Activated CD8-positive, alpha-beta memory T cell treated with anti-CD3 and anti-CD28 coated beads for 36 hours (primary cell): ENCODE results near the gene GPR31. TPM values are rescaled to one million over a fixed set of nuclear protein-coding genes. Genes with fewer than 3 reads are reported as not detected.

Experiments
- CTCF ChIA-PET: fragments of 350-600 bp; sonication (Branson Sonifier 250); formaldehyde crosslinking; loops from one replicate; lab custom pipeline; 2021; ENCODE audit warnings: antibody characterized with exemption; lab: Charles Lee
- POLR2A ChIA-PET: fragments of 350-600 bp; sonication (Branson Sonifier 250); formaldehyde crosslinking; loops from one replicate; lab custom pipeline; 2021; ENCODE audit warnings: antibody characterized with exemption; lab: Charles Lee
- total RNA-seq, 2 experiments: library from RNA; stranded (reverse); gene quantifications; one replicate each; pipeline ENCODE4 v1.2.3, GENCODE V29; 2021

GPR31 gene
- total RNA-seq, 2 experiments from 2014 or later = not detected

DNA sequence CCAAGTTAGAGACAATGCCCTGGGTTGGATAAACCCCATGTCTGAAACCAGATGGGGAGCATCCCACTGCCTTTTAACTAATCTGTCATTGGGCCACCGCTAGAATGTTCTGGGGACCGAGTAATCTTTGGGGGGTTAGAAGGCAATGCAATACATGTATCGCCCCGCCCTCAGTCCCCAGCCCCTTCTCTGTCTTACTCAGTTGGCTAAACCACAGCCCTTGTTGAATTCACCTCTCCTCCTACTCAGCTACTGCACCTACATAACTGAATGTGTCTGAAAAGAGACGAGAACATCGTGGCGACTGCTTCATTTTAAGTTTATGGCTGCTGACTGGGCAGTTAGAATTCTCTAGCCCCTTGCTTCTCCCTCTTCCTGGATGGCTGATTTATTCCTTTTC lies 50.0 kb downstream of the GPR31 start:
- ChIA-PET POLR2A (interaction anchor here (0.5 kb wide), 1 partner anchor 717 kb away, joined by 8 read pairs; no protein-coding TSS in a partner anchor), CTCF (no interaction called here)

DNA sequence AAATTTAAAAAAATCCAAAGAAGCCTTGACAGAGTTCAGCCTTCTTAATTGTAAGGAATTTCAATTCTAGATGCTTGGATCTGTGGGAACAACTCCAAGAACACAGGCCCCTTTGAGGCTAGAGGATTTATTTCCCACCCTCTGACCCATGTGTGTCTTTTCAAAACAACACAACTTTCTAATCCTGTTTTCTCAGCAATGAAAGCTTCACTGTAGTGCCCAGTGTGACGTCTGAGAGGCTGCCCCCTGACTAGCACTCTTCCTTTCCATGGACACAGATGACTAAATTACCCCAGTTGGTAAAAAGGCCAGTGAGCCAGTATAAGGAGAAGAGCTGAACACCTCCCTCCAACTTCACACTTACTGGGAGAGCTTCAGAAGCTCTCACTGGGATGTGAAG lies 51.4 kb downstream of the GPR31 start:
- CTCF ChIA-PET = interaction anchor here (1.3 kb wide), 1 partner anchor 13 kb away, joined by 3 read pairs; no protein-coding TSS in a partner anchor
- POLR2A ChIA-PET = no interaction called here

Other genes with a start within 250 kb of the GPR31 start
- 10 to 100 TPM; 21.9 to 25.9 TPM for gene RNASET2, start 201.4 kb downstream of the GPR31 start, total RNA-seq
- 10 to 100 TPM; 27.1 to 29.7 TPM for gene CEP43, start 158.6 kb downstream of the GPR31 start, total RNA-seq
- gene CCR6, start 34.9 kb downstream of the GPR31 start, total RNA-seq = 1 to 10 TPM; 3.1 to 5.3 TPM
- gene UNC93A, start 133.3 kb upstream of the GPR31 start, total RNA-seq = not detected
- not detected for gene TTLL2, start 167.1 kb upstream of the GPR31 start, total RNA-seq